Measurements from ENCODE around the gene KLF17.

The KLF17 gene, protein sequence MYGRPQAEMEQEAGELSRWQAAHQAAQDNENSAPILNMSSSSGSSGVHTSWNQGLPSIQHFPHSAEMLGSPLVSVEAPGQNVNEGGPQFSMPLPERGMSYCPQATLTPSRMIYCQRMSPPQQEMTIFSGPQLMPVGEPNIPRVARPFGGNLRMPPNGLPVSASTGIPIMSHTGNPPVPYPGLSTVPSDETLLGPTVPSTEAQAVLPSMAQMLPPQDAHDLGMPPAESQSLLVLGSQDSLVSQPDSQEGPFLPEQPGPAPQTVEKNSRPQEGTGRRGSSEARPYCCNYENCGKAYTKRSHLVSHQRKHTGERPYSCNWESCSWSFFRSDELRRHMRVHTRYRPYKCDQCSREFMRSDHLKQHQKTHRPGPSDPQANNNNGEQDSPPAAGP

GRCh38 chr1:44118682-44119081 lies at the start of gene KLF17:
TSS of gene KLF17 (plus strand) at chr1:44118821. CDS start at chr1:44118908, 87 bp downstream.
- TF ChIP-seq ZNF596 (tag by site-specific recombination; IDR thresholded peaks at IDR 0.05) (no peak), ZNF549 (tag by site-specific recombination; IDR thresholded peaks at IDR 0.05) (no peak), ZNF114 (tag by site-specific recombination; IDR thresholded peaks at IDR 0.05) (no peak), KLF7 (tag by site-specific recombination; IDR thresholded peaks at IDR 0.05; ENCODE audit: borderline replicate concordance) (no peak), ZNF23 (tag by site-specific recombination; IDR thresholded peaks at IDR 0.05; ENCODE audit: borderline replicate concordance) (no peak), ZNF311 (tag by site-specific recombination; IDR thresholded peaks at IDR 0.05; ENCODE audit: borderline replicate concordance) (no peak), ZNF600 (tag by site-specific recombination; IDR thresholded peaks at IDR 0.05) (no peak), ZSCAN23 (tag by site-specific recombination; IDR thresholded peaks at IDR 0.05) (no peak), ZNF391 (tag by site-specific recombination; IDR thresholded peaks at IDR 0.05; ENCODE audit: borderline replicate concordance, low read depth) (no peak), ZNF214 (tag by site-specific recombination; IDR thresholded peaks at IDR 0.05; ENCODE audit: borderline replicate concordance) (no peak), PRDM2 (tag by site-specific recombination; IDR thresholded peaks at IDR 0.05; ENCODE audit: borderline replicate concordance) (no peak), ZNF623 (tag by site-specific recombination; IDR thresholded peaks at IDR 0.05) (no peak), ZNF362 (tag by site-specific recombination; IDR thresholded peaks at IDR 0.05) (no peak), ZNF518A (tag by site-specific recombination; conservative IDR thresholded peaks at IDR 0.05; ENCODE audit: low read depth) (no peak), ZNF24 (tag by site-specific recombination; IDR thresholded peaks at IDR 0.05) (no peak)
- no peaks in the 10 kb centered on the region for H3K4me1 ChIP-seq (ENCODE audit: control insufficient read depth, insufficient read depth, low read length)
- no peak within 1 kb of the TSS for H3K27ac ChIP-seq (ENCODE audit: extremely low read depth, low read depth, low read length)
- ChIA-PET CTCF (no interaction called here), POLR2A (no interaction called here)
- no peak within 1 kb of the TSS for H3K4me3 ChIP-seq (ENCODE audit: low read depth, low read length)
- no peaks in the 10 kb centered on the region for H3K9me3 ChIP-seq (ENCODE audit: control insufficient read depth, insufficient read depth, low read depth, low read length)
- no peaks in the 10 kb centered on the region for H3K36me3 ChIP-seq (ENCODE audit: control insufficient read depth in 2 of 2, insufficient read depth in 1 of 2, low read length in 2 of 2)
